Tibial nerve (tissue), 4 donors: Measurements from ENCODE around the gene ING1. TPM values are rescaled to one million over a fixed set of nuclear protein-coding genes. Genes with fewer than 3 reads are reported as not detected.
A peak's percentile ranks its signal among the peaks of the same experiment; 100 is the strongest.
"Not testable (repeated sequence)": the region's sequence is repeated elsewhere in the genome, so short reads cannot be mapped to it uniquely, and the experiment has no call there.

Experiments used
- DNase-seq, 2 donors: peaks; one replicate each; pipeline ENCODE4 v3.0.0-alpha.2; 2019; ENCODE audit warnings: low spot score in 2 of 2
- H3K27ac ChIP-seq, 4 donors: fragments of 200-600 bp; sonication (generic) in 3 of 4; one replicate each; pipeline ENCODE4 v1.5.1; 2017 to 2019; ENCODE audit warnings: mild to moderate bottlenecking in 1 of 4
- H3K27me3 ChIP-seq, 2 donors: fragments of 200-600 bp; sonication (generic) in 1 of 2; one replicate each; pipeline versions ENCODE4 v1.5.1 to v1.6.0; 2017 to 2019
- H3K36me3 ChIP-seq, 3 donors: fragments of 200-600 bp; sonication (generic); one replicate each; pipeline ENCODE4 v1.5.1; 2018 to 2019
- H3K4me1 ChIP-seq, 4 donors: fragments of 200-600 bp; sonication (generic) in 3 of 4; one replicate each; pipeline ENCODE4 v1.5.1; 2017 to 2019
- H3K4me3 ChIP-seq, 4 donors: fragments of 200-600 bp; sonication (generic) in 3 of 4; one replicate each; pipeline ENCODE4 v1.5.1; 2017 to 2019; ENCODE audit warnings: mild to moderate bottlenecking in 1 of 4, moderate library complexity in 1 of 4
- H3K9me3 ChIP-seq, 4 donors: fragments of 200-600 bp; sonication (generic) in 3 of 4; one replicate each; pipeline ENCODE4 v1.5.1; 2017 to 2019
- EP300 ChIP-seq, 2 donors: sonication (generic); formaldehyde crosslinking; IDR thresholded peaks; one replicate each; pipeline ENCODE4 v1.6.1; 2017; ENCODE audit warnings: antibody characterized with exemption in 2 of 2, mild to moderate bottlenecking in 1 of 2
- POLR2A ChIP-seq, 2 donors: fragments of 450-650 bp; IDR thresholded peaks; one replicate each; pipeline ENCODE4 v1.6.1; 2017; ENCODE audit warnings: antibody characterized with exemption in 2 of 2, mild to moderate bottlenecking in 2 of 2, moderate library complexity in 2 of 2
- WGBS, 2 donors: methylation state at CpG; one replicate each; pipeline ENCODE4 v1.1.5; 2018; 5-methylcytosine and 5-hydroxymethylcytosine counted together
- total RNA-seq, 4 donors: library from RNA; depleted of rRNA; stranded (reverse); fragments of >200 nt; gene quantifications; one replicate each; pipeline ENCODE4 v1.1.0, GENCODE V29; 2016
- TF ChIP-seq, protein P1 (sequence below), 5 experiments: fragments of 200-600 bp in 3 of 5; fragments of 450-650 bp in 2 of 5; sonication (generic) in 3 of 5; IDR thresholded peaks; one replicate each; pipeline ENCODE4 v1.5.1; 2016 to 2019; ENCODE audit warnings: antibody characterized with exemption in 5 of 5, mild to moderate bottlenecking in 3 of 5, moderate library complexity in 2 of 5

The ING1 gene
- total RNA-seq, 4 donors from 2014 or later = 23.6 to 32.2 (median 28.3) TPM

DNA sequence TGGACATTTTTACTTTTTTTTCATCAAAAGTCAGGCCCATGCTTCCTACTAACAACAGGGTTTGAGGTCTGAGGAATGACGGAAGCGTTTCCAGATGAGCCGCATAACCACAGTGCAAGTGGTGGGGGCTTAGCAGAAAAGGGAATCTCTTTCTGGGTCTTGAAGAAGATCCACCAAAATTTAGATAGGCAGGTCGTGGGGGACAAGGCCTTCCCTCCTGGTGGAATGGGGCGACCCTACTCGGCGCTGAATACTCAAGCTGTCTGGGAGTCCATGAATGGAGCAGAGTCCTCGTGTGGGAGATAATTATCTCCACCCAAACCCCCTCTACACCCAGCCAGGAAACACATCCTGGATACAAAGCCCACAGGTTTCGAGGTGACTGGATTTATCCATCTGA is 44.5 kb upstream of the ING1 start:
- no peaks in the 10 kb centered on the region for H3K27me3 ChIP-seq
- no peak overlapping the region for H3K4me3 ChIP-seq
- H3K9me3 ChIP-seq = peaks cover 0 to 9% (median 0%) of the 10 kb centered on the region in 4 donors
- no peak for TF ChIP-seq POLR2A (IDR thresholded peaks at IDR 0.05)
- TF ChIP-seq, protein P1, sequence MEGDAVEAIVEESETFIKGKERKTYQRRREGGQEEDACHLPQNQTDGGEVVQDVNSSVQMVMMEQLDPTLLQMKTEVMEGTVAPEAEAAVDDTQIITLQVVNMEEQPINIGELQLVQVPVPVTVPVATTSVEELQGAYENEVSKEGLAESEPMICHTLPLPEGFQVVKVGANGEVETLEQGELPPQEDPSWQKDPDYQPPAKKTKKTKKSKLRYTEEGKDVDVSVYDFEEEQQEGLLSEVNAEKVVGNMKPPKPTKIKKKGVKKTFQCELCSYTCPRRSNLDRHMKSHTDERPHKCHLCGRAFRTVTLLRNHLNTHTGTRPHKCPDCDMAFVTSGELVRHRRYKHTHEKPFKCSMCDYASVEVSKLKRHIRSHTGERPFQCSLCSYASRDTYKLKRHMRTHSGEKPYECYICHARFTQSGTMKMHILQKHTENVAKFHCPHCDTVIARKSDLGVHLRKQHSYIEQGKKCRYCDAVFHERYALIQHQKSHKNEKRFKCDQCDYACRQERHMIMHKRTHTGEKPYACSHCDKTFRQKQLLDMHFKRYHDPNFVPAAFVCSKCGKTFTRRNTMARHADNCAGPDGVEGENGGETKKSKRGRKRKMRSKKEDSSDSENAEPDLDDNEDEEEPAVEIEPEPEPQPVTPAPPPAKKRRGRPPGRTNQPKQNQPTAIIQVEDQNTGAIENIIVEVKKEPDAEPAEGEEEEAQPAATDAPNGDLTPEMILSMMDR (IDR thresholded peaks at IDR 0.05) = no peak
- TF ChIP-seq EP300 (IDR thresholded peaks at IDR 0.05) = no peak
- H3K4me1 ChIP-seq = no peaks in the 10 kb centered on the region
- no peak for DNase-seq
- H3K36me3 ChIP-seq = peaks cover 5 to 77% (median 10%) of the 10 kb centered on the region in 3 donors
- no peak overlapping the region for H3K27ac ChIP-seq
- WGBS, 2 donors = 90 to 96% methylated on average over 9 of the region's 9 CpGs

DNA sequence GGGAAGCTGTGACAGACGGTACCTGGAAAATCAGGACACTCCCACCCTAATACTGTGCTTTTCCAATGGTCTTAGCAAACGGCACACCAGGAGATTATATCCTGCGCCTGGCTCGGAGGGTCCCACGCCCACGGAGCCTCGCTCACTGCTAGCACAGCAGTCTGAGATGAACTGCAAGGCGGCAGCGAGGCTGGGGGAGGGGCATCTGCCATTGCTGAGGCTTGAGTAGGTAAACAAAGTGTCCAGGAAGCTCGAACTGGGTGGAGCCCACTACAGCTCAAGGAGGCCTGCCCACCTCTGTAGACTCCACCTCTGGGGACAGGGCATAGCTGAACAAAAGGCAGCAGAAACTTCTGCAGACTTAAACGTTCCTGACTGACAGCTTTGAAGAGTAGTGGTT is 43.7 kb upstream of the ING1 start:
- H3K9me3 ChIP-seq = peaks cover 0 to 13% (median 0%) of the 10 kb centered on the region in 4 donors
- not testable (repeated sequence) for H3K4me3 ChIP-seq, H3K27me3 ChIP-seq, H3K4me1 ChIP-seq, H3K27ac ChIP-seq, DNase-seq
- 95 to 99% methylated on average over 11 of the region's 11 CpGs for WGBS, 2 donors
- peaks cover 5 to 76% (median 10%) of the 10 kb centered on the region in 3 donors for H3K36me3 ChIP-seq

DNA sequence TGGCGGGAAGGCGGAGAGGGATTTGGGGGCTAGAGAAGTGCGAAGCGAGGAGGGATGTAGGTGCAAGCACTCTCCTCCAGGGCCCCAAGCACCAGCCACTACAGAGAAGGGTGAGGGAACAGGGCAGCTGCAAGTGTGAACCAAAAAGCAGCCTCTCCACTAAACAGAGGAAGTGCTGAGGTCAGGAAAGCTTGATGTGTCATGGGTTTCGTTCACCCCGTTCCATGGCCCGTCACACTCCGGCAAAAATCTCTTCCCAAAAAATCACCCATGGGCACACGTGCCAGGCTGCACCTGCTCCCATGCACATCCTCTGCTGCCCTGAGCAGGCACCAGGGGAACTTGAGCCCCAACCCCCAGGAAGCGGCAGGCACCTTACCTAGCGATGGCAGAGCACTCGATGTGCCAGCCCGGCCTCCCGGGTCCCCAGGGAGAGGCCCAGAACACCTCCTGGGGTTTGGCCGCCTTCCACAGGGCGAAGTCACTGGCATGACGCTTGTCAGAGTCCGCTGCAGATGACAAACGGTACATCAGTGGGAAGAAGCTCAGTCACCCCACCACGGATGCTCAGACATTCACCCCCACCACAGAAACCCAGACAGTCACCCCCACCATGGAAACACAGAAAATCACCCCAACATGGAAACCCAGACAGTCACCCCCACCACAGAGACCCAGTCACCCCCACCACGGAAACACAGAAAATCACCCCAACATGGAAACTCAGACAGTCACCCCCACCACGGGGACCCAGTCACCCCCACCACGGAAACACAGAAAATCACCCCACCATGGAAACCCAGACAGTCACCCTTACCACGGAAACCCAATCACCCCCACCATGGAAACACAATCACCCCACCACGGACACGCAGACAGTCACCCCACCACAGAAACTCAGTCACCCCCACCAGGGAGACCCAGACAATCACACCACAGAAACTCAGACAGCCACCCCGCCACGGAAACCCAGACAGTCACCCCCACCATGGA is 36.6 kb upstream of the ING1 start:
- H3K36me3 ChIP-seq = peaks cover 0 to 64% (median 3%) of the 10 kb centered on the region in 3 donors
- WGBS, 2 donors = 90 to 93% methylated on average over 23 of the region's 28 CpGs

DNA sequence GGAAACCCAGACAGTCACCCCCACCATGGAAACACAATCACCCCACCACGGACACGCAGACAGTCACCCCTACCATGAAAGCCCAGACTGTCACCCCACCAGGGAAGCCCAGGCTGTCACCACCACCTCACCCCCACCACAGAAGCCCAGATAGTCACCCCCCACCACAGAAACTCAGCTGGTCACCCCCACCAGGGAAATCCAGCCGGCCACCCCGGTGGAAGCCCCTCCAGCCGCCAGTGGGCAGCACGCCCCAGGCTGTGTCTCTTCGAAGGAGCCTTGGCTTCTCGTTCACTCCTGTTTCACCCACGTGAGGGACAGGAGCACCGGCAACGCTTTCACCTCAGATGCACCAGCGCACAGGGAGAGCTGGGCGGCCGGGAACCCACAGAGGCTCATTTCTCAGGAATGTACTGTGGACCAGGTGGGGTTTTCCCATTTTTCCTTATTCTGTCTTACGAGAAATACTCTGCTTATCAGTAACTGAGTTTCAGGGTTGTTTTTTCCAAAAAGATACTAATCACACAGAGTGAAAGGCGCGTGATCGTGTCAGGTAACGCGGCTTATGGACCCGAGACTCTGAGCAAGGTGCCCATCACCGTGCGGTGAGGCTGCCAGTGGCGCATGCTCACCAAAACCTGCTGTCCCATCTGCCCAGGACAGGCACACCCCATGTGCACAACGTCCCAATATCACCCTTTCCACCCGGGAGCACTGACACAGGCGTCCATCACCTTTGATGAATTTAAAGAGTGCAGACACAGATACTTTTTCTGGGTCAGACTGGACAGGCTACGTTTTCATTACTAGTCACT is 35.6 kb upstream of the ING1 start:
- WGBS, 2 donors = 92 to 93% methylated on average over 28 of the region's 28 CpGs
- TF ChIP-seq, protein P1 (IDR thresholded peaks at IDR 0.05) = no peak
- TF ChIP-seq POLR2A (IDR thresholded peaks at IDR 0.05) = no peak
- no peak for TF ChIP-seq EP300 (IDR thresholded peaks at IDR 0.05)
- DNase-seq = no peak
- no peaks in the 10 kb centered on the region for H3K4me1 ChIP-seq
- peaks cover 0 to 75% (median 3%) of the 10 kb centered on the region in 3 donors for H3K36me3 ChIP-seq
- no peak overlapping the region for H3K4me3 ChIP-seq
- H3K27ac ChIP-seq = no peak overlapping the region
- peaks cover 0 to 6% (median 0%) of the 10 kb centered on the region in 4 donors for H3K9me3 ChIP-seq
- no peaks in the 10 kb centered on the region for H3K27me3 ChIP-seq

More for the DNA sequence above, 36.6 kb upstream of the ING1 start:
- no peaks in the 10 kb centered on the region for H3K27me3 ChIP-seq
- no peaks in the 10 kb centered on the region for H3K4me1 ChIP-seq
- H3K9me3 ChIP-seq = peaks cover 0 to 6% (median 0%) of the 10 kb centered on the region in 4 donors
- H3K4me3 ChIP-seq = no peak overlapping the region
- TF ChIP-seq, protein P1 (IDR thresholded peaks at IDR 0.05) = no peak
- TF ChIP-seq POLR2A (IDR thresholded peaks at IDR 0.05) (no peak), EP300 (IDR thresholded peaks at IDR 0.05) (no peak)
- no peak for DNase-seq
- H3K27ac ChIP-seq = peak overlapping the region in 1 of 4 donors; percentile 45

DNA sequence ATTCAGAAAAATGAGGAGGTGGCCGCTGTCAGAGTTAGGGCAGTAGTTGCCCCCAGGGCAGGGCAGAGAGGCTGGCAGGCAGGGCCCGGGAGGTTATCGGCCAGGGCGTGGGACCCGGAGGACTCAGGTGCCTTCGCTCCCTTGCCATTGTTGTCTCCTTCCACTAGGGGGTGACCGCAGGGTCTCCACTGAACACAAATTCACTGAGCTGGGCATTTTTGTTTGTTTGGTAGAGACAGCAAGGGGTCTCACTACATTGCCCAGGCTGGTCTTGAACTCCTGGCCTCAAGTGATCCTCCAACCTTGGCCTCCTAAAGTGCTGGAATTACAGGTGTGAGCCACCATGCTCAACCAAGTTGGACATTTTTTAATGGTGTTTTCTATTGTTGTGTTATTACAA is 32.6 kb upstream of the ING1 start:
- Histone ChIP-seq H3K4me3 (no peak overlapping the region), H3K9me3 (no peaks in the 10 kb centered on the region), H3K27me3 (no peaks in the 10 kb centered on the region), H3K36me3 (peaks cover 0 to 83% (median 3%) of the 10 kb centered on the region in 3 donors), H3K27ac (no peak overlapping the region), H3K4me1 (peaks cover 0 to 20% (median 12%) of the 10 kb centered on the region in 4 donors)
- no peak for TF ChIP-seq POLR2A (IDR thresholded peaks at IDR 0.05)
- TF ChIP-seq, protein P1 (IDR thresholded peaks at IDR 0.05) = peak in 2 of 5 experiments; percentile 14 to 24
- WGBS, 2 donors = 77 to 80% methylated on average over 7 of the region's 7 CpGs
- no peak for DNase-seq
